HG03103 (cell line): ENCODE results near the gene PNRC1.
"Not testable (repeated sequence)": the region's sequence is repeated elsewhere in the genome, so short reads cannot be mapped to it uniquely, and the experiment has no call there.

Source experiments
- ATAC-seq: cut with Tn5 transposase; IDR thresholded peaks from one replicate; pipeline ENCODE4 v1.9.1; 2021; ENCODE audit warnings: low read depth; ENCODE audit not compliant: unreplicated experiment

Gene PNRC1

DNA sequence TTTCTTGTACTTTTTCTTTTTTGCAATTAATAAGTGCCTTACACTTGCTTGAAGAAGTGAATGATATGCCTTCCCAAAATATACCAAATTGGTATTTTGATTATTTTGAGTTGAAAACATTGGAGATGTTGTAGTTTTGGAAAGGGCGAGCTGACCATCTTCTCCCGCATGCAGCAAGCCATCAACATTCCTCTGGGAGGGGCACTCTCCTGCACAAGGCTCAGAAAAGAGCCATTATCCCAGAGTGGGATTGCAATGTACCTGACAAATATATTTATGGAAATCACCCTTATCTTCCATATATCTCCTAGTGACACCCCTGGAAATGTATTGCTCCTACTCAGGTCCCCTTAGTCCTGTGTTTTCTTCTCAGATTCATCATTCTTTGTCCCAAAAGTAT lies 22.8 kb upstream of the PNRC1 start:
- ATAC-seq, result no peak

DNA sequence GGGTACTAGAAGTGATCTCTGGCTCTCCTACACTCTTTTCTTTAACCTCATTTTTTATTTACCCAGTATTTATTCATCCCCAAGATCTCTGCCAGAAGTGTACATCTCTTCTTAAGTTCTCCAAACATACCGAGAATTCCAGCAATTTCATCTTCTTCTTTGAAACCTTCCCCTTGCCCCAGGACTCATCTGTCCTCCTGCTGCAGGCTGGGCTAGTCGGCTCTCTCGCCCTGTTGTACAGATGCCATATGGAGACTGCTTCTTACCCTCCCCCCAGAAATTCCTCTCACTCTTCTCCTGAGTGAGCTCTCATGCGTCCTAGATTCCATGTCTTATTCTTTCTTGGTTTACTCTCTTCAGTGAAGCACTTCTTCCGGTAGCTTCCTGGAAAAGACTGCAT lies 21.9 kb upstream of the PNRC1 start:
- no peak for ATAC-seq

GRCh38 chr6:89059227-89059626 lies 21.3 kb upstream of the PNRC1 start:
- ATAC-seq, result no peak

DNA sequence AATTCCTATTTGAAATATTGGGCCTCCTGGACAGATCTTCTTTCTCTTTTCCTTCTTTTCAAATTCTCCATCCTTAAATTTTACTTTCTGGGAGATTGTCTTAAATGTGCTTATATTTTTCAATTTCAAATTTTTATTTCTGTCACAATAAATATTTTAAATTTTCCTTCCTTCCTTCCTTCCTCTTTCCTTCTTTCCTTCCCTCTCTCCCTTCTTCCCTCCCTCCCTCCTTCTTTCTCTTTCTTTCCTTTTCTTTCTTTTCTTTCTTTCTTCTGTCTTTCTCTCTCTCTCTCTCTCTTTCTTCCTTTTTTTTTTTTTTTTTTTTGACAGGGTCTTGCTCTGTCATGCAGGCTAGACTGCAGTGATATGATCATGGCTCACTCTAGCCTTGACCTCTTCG lies 16.7 kb upstream of the PNRC1 start:
- no peak for ATAC-seq

DNA sequence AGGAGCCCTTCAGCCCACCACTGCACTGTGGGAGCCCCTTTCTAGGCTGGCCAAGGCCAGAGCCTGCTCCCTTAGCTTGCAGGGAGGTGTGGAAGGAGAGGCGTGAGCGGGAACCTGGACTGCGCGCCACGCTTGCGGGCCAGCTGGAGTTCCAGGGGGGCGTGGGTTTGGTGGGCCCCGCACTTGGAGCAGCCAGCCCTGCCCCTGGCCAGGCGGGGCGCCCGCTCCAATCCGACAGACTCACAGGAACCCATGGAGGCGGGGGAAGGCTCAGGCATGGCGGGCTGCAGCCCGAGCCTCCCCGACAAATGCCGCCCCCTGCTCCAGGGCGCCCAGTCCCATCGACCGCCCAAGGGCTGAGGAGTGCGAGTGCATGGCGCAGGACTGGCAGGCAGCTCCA lies 15.6 kb upstream of the PNRC1 start:
- ATAC-seq, result not testable (repeated sequence)

DNA sequence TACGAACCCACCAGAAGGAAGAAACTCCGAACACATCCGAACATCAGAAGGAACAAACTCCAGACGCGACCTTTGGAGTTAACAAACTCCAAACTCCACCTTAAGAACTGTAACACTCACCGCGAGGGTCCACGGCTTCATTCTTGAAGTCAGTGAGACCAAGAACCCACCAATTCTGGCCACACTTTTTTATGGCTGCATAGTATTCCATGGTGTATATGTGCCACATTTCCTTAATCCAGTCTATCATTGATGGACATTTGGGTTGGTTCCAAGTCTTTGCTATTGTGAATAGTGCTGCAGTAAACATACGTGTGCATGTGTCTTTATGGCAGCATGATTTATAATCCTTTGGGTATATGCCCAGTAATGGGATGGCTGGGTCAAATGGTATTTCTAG lies 14.4 kb upstream of the PNRC1 start:
- ATAC-seq, result not testable (repeated sequence)

GRCh38 chr6:89066940-89067646 lies 13.5 kb upstream of the PNRC1 start:
- no peak for ATAC-seq

DNA sequence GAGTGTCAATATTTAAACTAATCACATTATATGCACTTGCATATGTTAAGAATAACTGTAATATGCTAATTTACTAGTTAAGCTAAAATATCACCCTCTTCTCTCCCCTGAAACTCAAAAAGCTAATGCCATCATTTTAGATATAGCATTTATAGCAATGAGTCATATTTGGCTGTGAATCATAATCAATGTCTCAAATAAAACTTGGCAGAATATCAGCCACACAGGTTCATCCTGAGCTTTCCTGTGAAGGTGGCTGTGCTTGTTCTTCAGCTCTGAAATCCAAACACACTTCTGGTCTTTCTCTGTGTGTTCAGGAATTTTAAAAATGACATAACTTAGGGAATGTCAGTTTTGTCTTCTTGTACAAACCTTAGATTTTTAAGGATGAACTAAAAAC lies 12.8 kb upstream of the PNRC1 start:
- ATAC-seq, result no peak

GRCh38 chr6:89068695-89069094 lies 11.9 kb upstream of the PNRC1 start:
- ATAC-seq, result no peak

DNA sequence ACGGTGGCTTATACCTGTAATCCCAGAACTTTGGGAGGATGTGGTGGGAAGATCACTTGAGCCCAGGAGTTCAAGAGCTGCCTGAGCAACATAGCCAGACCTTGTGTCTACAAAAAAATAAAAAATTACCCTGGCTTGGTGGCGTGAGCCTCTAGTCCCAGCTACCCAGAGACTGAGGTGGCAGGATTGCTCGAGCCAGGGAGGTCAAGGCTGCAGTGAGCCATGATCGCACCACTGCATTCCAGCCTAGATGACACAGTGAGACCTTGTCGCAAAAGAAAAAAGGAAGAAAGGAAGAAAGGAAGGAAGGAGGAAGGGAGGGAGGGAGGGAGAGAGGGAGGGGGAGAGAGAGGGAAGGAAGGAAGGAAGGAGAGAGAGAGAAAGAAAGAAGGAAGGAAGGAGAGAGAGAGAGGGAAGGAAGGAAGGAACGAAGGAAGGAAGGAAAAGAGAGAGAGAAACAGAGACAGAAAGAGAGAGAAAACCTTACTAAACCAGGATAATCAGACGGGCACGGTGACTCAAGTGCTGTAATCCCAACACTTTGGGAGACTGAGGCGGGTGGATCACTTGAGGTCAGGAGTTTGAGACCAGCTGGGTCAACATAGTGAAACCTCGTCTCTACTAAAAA lies 10.9 kb upstream of the PNRC1 start:
- no peak for ATAC-seq

DNA sequence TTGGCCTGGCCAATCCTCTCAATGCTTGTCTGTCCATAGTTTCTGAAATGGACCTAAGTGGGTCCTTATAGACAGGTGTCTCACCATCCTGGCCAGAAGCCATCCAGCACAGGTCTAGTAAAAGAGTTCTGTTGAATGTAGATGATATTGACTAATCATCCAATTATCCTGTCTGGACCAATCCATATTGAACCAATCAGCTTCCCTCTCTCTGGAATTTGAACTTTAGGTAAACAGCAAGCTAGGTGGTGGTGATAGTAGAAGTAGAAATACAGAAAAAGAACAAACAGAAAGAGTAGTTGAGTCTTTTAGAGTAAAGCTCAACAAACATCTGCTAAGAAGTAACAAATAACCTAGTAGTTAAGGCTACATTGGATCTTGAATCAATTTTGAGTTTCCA lies 9.5 kb upstream of the PNRC1 start:
- no peak for ATAC-seq

DNA sequence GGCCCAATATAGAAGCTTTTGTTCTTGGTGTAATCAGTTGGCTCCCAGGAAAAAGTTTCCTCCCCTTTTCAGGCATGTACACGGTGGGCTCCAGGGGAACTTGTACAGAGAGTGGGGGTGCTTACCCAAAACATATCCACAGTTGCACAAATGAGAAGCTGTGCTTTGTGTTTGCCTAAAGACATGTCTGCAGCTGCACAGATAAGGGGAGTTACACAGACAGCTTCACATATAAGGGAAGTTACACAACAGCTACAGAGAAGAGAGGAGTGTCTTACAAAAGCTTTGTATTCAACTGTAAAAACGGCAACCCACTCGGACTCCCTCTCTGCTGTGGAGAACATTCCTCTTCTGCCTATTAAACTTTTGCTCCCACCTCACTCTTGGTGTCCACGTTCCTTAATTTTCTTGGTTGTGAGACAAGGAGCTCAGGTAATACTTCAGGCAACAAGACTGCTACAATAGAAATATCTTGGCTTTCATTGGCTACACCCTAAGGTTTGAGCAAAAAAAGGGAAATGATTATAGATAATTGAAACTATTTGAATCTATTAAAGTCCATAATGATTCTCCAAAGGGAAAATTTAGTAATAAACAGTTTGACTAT lies 7.4 kb upstream of the PNRC1 start:
- ATAC-seq, result no peak

GRCh38 chr6:89073840-89074239 lies 6.7 kb upstream of the PNRC1 start:
- no peak for ATAC-seq

DNA sequence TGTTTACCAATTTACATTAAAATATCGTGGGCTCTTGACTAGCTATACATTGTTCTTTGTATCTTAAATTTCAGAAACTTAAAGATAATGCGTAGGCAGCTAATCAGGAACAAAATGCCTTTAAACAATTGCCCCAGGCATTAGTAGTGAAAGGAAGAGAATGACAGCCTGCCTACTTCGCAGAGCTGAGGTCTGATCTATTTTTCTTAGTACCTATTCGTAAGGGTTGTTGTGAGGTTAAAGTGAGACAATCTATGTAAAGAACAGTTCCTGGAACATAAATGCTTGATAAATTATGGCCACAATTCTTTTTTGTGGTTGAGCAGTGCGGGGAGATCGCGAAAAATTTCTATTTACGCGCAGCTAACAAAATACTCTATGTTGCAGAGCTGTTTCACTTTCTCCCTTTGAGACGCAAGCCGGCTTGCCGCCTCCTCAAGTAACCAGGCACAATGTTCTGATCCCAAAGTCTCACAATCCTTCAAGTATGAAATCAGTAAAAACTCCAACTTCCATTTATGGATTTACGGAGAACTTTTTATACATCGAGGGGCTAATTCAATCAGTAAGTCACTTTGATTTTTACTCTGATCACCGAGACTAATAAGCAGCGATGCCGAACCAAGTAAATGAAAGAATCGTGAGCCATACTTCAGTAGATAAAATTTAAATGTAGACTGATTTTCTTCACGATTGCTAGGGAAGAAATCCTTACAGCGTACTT lies 878 bp upstream of the PNRC1 start:
- no peak for ATAC-seq

DNA sequence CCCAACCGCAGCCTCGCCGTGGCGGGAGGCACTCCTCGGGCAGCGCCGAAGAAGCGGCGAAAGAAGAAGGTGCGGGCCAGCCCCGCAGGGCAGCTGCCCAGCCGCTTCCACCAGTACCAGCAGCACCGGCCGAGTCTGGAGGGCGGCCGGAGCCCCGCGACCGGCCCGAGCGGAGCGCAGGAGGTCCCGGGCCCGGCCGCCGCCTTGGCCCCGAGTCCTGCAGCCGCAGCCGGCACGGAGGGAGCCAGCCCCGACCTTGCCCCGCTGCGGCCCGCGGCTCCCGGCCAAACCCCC lies 525 bp downstream of the PNRC1 start:
- ATAC-seq, result peak; percentile 1

DNA sequence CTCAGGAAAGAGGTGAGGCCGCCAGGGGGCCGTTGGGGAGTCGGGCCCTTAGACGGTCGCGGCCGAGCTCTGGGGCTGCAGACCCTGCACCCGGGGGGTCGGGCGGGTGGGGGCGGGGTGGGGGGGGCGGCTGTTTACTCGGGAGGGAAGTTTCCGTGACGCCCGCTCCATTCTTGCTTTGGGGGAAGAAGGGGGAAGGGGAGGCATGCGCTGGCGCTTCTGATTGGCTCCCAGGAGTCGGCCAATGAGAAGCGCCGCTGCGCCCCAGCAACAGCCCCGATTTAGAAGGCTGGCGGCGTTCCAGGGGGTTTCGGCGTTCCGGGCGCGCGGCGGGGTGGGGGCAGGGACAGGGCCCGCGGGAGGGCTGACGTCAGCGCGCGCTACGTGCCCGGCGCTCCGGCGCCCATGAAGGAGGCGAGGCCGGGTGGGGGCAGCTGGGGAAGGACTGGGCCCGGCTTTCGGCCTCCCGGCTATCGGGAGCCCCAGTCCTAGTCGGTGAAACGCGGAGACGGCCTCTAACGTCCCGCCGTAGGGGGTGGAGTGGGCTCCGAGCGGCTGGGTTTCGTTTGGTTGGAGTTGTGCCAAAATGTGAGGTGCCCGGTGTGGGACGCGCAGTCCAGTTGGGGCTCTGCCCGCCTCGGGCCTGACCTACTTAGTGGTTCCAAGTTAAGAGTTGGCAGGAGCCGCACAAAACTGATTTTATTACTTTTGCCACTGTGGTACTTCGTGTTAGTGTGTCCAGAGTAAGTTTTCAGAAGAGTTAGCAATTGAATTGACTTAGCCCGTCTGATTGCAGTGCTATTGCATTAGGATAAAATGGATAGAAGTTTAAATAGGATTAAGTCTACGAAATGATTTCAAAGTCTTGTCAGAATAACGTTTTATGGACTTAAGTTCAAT lies 1.1 kb downstream of the PNRC1 start:
- ATAC-seq, result peak; percentile 43

DNA sequence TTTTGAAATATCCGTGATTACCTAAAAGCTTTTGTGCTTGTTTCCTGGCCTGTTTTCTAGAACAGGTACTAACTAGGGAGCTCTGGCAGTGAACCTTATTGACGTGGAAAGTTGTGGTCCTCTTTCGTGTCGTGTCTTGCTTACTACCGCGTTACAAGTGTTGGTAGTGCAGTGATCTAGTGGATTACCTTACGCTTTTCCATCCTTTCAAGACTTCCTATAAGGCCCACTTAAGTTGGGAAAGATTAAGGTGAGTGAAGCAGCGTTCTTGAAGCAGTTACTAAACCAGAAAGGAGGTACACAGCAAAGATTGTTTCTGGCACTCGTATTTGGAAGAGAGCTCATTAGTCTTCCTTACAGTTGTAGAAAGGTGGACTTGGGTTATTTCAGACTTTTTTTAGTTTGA lies 1.9 kb downstream of the PNRC1 start:
- no peak for ATAC-seq

DNA sequence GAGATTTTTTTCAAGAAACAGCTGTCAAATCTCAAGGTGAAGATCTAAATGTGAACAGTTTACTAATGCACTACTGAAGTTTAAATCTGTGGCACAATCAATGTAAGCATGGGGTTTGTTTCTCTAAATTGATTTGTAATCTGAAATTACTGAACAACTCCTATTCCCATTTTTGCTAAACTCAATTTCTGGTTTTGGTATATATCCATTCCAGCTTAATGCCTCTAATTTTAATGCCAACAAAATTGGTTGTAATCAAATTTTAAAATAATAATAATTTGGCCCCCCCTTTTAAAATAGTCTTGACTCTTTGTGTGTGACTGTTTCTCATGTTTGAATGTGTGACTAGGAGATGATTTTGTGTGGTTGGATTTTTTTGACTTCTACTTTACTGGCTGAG lies 4.0 kb downstream of the PNRC1 start:
- ATAC-seq, result no peak

GRCh38 chr6:89084954-89085353 lies 4.4 kb downstream of the PNRC1 start:
- no peak for ATAC-seq

DNA sequence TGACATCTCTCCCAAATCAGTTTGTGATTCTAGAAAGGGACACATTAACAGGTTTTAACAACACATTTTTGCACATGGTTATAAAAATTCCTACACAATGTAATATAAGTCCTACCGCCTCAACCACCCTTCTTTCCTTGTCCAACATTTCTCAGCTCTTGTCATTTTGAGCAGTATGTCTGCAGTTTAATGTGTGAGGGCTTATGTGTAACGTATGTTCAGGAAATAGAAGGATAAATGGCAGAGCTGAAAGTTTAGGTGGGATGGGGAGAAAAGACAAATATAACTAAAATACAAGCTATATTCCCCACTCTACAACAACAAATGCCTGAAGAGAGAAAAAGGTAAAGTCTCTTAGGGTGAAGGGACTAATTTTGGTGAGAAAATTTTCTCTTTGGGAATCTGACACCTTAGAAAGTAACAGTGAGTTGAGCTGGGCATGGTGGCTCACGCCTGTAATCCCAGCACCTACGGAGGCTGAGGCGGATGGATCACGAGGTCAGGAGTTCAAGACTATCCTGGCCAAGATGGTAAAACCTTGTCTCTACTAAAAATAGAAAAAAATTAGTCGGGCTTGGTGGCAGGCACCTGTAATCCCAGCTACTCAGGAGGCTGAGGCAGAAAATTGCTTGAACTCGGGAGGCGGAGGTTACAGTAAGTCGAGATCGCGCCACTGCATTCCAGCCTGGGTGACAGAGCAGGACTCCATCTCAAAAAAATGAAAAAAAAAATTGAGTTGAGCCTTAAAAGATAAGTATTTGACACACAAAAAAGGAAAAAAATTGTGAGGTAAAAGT lies 5.1 kb downstream of the PNRC1 start:
- no peak for ATAC-seq
